HG02943 (cell line): ENCODE results near the gene NYNRIN.
A peak's percentile ranks its signal among the peaks of the same experiment; 100 is the strongest.

Experiments
- ATAC-seq: cut with Tn5 transposase; IDR thresholded peaks from one replicate; pipeline ENCODE4 v1.9.1; 2021; ENCODE audit warnings: mild to moderate bottlenecking, low read depth, moderate library complexity; ENCODE audit not compliant: unreplicated experiment

The NYNRIN gene

DNA sequence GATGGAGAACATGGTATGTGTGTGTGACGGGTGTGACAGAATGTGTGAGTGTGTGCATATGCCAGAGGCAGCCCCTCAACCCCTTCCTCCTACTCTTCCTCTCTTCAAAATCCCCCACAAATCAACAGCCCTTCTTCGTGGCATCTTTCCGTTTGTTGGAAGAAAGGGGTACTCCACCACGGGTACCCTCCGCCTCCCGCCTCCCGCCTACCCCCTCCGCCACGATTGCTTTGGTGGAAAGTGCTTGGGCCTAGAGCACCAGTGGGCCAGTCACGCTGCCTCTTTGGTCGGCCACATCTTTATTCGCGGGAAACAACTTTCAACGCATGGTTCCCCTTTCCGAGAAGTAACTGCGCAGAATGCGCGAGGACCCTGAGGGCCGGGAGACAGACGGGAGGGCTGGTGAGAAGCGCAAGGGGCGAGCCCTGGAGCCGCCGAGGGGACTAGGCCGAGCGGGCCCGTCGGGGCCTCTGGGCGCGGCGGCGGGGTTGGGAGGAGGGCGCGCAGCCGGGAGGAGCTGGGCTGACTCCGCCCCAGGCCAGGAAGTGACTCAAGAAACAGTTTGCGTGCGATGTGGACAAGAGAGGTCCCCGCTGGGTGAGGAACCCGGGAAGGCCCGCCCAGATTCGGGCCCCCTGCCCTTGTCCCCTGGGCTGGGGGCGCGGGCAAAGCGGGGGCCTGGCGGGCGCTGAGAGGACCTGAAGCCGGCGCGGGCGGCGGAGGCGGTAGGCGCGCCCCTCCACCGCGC lies 30.8 kb downstream of the NYNRIN start, which contains the start of the genes CBLN3 and KHNYN:
Gene CBLN3, minus strand, starts transcription at position 274 of the 748 bp plus-strand sequence. CDS start 614 bp downstream, outside the sequence.
Gene KHNYN, plus strand, starts transcription at position 560 of the 748 bp plus-strand sequence. CDS start 777 bp downstream, outside the sequence.
- ATAC-seq: peak; percentile 75

GRCh38 chr14:24430143-24430681 lies 31.4 kb downstream of the NYNRIN start:
- peak; percentile 58 for ATAC-seq

- ATAC-seq: peak; percentile 31
Observed at GRCh38 chr14:24430682-24431568, 32.1 kb downstream of the NYNRIN start.

DNA sequence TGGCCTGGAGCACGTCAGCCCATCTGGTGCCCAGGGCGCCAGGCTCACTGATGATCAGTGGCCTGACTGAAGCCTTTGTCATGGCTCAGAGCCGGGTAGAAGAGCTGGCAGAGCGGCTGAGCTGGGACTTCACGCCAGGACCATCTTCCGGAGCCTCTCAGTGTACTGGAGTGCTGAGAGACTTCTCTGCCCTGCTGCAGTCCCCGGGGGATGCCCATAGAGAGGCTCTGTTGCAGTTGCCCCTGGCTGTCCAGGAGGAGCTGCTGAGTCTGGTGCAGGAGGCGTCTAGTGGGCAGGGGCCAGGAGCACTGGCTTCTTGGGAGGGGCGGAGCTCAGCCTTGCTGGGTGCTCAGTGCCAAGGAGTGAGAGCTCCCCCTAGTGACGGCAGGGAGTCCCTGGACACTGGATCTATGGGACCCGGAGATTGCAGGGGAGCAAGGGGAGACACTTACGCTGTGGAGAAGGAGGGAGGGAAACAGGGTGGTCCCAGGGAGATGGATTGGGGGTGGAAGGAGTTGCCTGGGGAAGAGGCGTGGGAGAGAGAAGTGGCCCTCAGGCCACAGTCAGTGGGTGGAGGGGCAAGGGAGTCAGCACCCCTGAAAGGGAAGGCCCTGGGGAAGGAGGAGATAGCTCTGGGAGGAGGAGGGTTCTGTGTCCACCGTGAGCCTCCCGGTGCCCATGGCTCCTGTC lies 32.9 kb downstream of the NYNRIN start:
- ATAC-seq: no peak

DNA sequence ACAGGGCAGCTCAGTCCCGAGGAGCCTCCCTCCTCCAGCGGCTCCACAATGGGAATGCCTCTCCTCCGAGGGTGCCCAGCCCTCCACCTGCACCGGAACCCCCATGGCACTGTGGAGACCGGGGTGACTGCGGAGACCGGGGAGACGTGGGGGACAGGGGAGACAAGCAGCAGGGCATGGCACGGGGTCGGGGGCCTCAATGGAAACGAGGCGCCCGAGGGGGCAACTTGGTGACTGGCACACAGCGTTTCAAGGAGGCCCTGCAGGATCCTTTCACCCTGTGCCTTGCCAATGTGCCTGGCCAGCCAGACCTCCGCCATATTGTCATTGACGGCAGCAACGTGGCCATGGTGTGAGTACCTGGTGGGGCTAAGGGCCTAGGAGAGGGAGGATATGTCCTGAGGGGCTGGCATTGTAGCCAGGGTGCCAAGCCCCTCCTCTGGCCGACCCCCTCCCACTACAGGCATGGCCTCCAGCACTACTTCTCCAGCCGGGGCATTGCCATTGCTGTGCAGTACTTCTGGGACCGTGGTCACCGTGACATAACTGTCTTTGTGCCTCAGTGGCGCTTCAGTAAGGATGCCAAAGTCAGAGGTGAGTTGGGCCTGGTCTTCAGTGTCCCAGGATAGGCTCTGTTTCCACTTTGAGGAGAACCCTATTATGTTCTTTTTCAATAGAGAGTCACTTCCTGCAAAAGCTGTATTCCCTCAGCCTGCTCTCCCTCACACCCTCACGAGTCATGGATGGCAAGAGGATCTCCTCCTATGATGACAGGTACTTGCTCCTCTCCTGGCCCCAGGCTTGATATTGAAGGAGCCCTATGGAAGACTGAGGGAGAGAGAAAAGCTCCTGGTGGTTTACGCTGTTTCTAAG lies 33.7 kb downstream of the NYNRIN start:
- ATAC-seq: no peak

GRCh38 chr14:24434036-24434435 lies 35.2 kb downstream of the NYNRIN start:
- no peak for ATAC-seq

- no peak for ATAC-seq
Observed at GRCh38 chr14:24434676-24435075, 35.9 kb downstream of the NYNRIN start.

GRCh38 chr14:24435192-24435810 lies 36.5 kb downstream of the NYNRIN start:
- no peak for ATAC-seq

DNA sequence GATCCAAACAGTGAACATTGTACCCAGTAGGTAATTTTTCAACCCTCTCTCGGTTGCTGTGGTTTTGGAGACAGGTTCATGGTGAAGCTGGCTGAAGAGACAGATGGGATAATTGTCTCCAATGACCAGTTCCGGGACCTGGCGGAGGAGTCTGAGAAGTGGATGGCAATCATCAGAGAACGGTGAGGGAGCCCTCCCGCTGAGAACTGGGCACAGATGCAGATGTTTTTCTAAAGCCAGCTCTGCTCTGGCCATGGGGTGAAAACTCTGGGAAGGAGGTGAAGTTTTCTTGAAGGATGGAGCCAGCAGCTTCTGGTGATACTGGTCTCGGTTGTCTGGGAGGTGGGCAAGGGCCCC lies 37.2 kb downstream of the NYNRIN start:
- ATAC-seq: no peak

DNA sequence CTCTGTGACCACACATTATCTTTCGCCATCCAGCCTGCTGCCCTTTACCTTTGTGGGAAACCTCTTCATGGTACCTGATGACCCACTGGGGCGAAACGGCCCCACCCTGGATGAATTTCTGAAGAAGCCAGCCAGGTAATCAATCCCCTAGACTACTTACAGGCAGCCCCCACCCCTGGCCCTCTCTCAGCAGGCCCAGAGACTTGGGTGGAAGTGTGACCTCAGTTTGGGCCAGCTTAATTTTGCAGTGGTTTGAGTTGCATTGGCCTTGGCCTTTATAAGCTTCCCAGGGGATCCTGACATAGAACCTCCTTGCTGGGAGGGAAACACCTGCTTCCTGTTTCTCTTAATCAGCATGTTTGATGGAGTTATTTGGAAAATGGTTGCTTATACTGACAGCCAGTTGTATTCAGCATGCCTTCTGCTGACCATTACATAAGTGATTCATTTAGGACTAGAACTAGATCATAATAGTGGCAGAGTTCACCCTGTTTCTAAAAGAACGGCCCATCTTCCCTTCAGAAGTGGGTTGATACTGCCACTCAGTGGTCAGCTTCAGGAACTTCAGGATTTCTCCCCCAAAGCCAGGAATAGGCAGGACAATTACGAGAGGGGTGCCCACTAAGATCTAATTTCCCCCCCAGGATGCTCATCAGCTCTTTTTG lies 37.7 kb downstream of the NYNRIN start:
- ATAC-seq: no peak

GRCh38 chr14:24437020-24437735 lies 38.4 kb downstream of the NYNRIN start:
- no peak for ATAC-seq

GRCh38 chr14:24437736-24438067 lies 38.9 kb downstream of the NYNRIN start:
- ATAC-seq: no peak

- ATAC-seq: no peak
Observed at GRCh38 chr14:24438223-24439097, 39.7 kb downstream of the NYNRIN start.

DNA sequence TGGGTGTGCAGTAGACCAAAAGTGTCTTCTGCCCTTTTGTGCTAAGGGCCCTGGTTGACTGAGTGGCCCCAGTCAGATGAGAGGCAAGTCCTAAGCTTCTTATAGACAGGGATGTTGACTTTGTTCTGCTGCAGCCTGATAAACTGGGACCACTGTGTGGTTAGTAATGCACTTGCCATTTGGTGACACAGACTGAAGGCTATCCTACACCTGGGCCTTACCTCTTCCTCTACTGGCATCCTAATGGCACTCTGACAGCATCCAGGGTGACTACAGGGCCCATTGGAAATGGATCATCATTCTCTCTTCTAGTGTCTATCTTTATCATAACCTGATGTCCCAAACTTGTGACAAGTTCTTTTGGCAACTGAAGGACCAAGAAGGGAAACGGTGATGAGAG lies 40.5 kb downstream of the NYNRIN start:
- no peak for ATAC-seq

DNA sequence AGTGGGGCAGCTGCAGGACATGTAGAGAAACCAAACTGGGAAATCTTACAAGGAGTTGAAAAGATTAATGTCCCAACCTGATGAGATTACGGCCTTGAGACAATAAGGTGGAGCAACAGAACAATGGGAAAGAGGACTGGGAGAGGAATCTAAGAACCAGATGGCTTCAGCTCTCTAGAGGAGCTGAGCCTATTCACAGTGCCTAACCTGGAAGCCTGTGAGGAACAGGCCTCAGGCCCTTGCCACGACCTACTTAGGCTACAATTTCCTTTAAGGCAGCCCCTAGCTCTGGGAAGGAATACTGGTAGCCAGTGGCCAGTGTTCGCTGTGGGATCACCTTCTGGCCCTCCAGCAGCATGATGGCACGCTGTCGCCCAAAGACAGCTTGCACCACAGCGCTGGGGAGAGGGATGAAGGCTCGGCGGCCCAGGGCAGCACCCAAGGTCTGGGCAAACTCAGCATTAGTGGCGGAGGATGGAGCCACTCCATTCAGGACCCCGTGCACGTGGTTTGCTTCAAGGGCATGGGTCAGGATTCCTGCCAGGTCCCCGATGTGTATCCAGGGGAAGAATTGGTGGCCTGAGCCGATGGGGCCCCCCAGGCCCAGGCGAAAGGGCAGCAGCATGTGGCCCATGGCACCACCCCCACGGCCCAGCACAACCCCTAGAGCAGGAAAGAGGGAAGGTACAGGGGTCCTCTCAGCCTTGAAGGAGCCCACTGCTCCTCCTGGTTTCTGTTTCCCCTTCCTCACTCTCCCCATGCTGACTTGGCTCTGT lies 41.2 kb downstream of the NYNRIN start:
- no peak for ATAC-seq

- ATAC-seq: no peak
Observed at GRCh38 chr14:24440606-24441399, 42.0 kb downstream of the NYNRIN start.
